OCI-LY7 (cell line): ENCODE measurements around the gene TAF8. TPM values are rescaled to one million over a fixed set of nuclear protein-coding genes. Genes with fewer than 3 reads are reported as not detected.
A peak's percentile ranks its signal among the peaks of the same experiment; 100 is the strongest.

ENCODE experiments used
- BruUV-seq: library from RNA; stranded (reverse); fragments of 400-500 nt; replicated peaks from 2 replicates; lab custom pipeline; 2021; lab: Mats Ljungman, UMichigan
- CTCF ChIA-PET: fragments of 300-600 bp; sonication (Branson Sonifier 250); formaldehyde crosslinking; loops from one replicate; lab custom pipeline; 2022; ENCODE audit warnings: antibody characterized with exemption; ENCODE audit not compliant: unreplicated experiment; lab: Charles Lee
- POLR2A ChIA-PET: fragments of 300-600 bp; sonication (Branson Sonifier 250); formaldehyde crosslinking; loops from one replicate; lab custom pipeline; 2022; ENCODE audit warnings: antibody characterized with exemption; lab: Charles Lee
- DNase-seq: peaks from one replicate; pipeline ENCODE4 v3.0.0-alpha.2; 2015; ENCODE audit warnings: low spot score
- H2AFZ ChIP-seq: fragments of 200-600 bp; sonication (generic), shearing (Covaris generic); 2 replicates; pipeline ENCODE4 v1.6.1; 2014; ENCODE audit warnings: mild to moderate bottlenecking, antibody characterized with exemption, low read length, moderate library complexity
- H3K27ac ChIP-seq: fragments of 200-600 bp; sonication (generic); 2 replicates; pipeline ENCODE4 v1.5.1; 2014; ENCODE audit warnings: mixed run types, low read depth, mild to moderate bottlenecking, moderate library complexity, low read length, inconsistent platforms; ENCODE audit not compliant: poor library complexity, severe bottlenecking
- H3K36me3 ChIP-seq: fragments of 200-600 bp; sonication (generic); 2 replicates; pipeline ENCODE4 v1.6.1; 2014; ENCODE audit warnings: mild to moderate bottlenecking, antibody characterized with exemption, low read length, moderate library complexity, mixed read lengths; ENCODE audit not compliant: insufficient read depth
- H3K4me1 ChIP-seq: fragments of 200-600 bp; sonication (generic); 2 replicates; pipeline ENCODE4 v1.5.1; 2014; ENCODE audit warnings: mild to moderate bottlenecking, low read length; ENCODE audit not compliant: insufficient read depth, poor library complexity, severe bottlenecking
- H3K4me2 ChIP-seq: fragments of 200-600 bp; sonication (generic); 2 replicates; pipeline ENCODE4 v1.6.1; 2014; ENCODE audit warnings: mild to moderate bottlenecking, low read length
- H3K4me3 ChIP-seq: fragments of 200-600 bp; sonication (generic); 2 replicates; pipeline ENCODE4 v1.5.1; 2014; ENCODE audit warnings: mild to moderate bottlenecking, low read depth, low read length; ENCODE audit not compliant: poor library complexity, severe bottlenecking
- H3K79me2 ChIP-seq: fragments of 200-600 bp; sonication (generic); 2 replicates; pipeline ENCODE4 v1.6.1; 2016; ENCODE audit warnings: low read depth, mild to moderate bottlenecking, low read length, moderate library complexity, mixed read lengths; ENCODE audit not compliant: insufficient read depth
- H3K9me2 ChIP-seq: fragments of 200-600 bp; sonication (generic); 2 replicates; pipeline ENCODE4 v1.6.1; 2016; ENCODE audit warnings: mild to moderate bottlenecking, low read length, mixed read lengths; ENCODE audit not compliant: insufficient read depth
- H3K9me3 ChIP-seq: fragments of 200-600 bp; sonication (generic); 2 replicates; pipeline ENCODE4 v1.6.1; 2014; ENCODE audit warnings: mild to moderate bottlenecking, mixed run types, low read length, mixed read lengths
- H4K20me1 ChIP-seq: fragments of 200-600 bp; sonication (generic); 2 replicates; pipeline ENCODE4 v1.6.1; 2014; ENCODE audit warnings: mild to moderate bottlenecking, antibody characterized with exemption, low read length, moderate library complexity, mixed read lengths; ENCODE audit not compliant: insufficient read depth
- CTCF ChIP-seq: fragments of 200-600 bp; sonication (generic); conservative IDR thresholded peaks from 2 replicates; pipeline ENCODE4 v1.5.1; 2014; ENCODE audit warnings: mild to moderate bottlenecking, antibody characterized with exemption, low read length, moderate library complexity, mixed read lengths
- EZH2phosphoT487 ChIP-seq: fragments of 200-600 bp; sonication (generic); IDR thresholded peaks from 2 replicates; pipeline ENCODE4 v1.6.1; 2018; ENCODE audit warnings: low read depth, borderline replicate concordance, mild to moderate bottlenecking, mixed run types, antibody characterized with exemption, low read length, moderate library complexity, mixed read lengths
- intact Hi-C: fragments of 100-400 bp; cut with micrococcal nuclease; formaldehyde crosslinking; loops from one replicate; pipeline ENCODE4 v1.10.0; 2022; ENCODE audit not compliant: unreplicated experiment
- total RNA-seq, 2 experiments: library from RNA; depleted of rRNA in 1 of 2; stranded (reverse); fragments of >200 nt in 1 of 2; shearing (Covaris generic) in 1 of 2; gene quantifications; 2 replicates each; pipeline ENCODE4 v1.2.3, GENCODE V29; 2014 to 2022

The TAF8 gene
- total RNA-seq, 2 experiments from 2014 or later: 35.1 to 47.8 TPM

DNA sequence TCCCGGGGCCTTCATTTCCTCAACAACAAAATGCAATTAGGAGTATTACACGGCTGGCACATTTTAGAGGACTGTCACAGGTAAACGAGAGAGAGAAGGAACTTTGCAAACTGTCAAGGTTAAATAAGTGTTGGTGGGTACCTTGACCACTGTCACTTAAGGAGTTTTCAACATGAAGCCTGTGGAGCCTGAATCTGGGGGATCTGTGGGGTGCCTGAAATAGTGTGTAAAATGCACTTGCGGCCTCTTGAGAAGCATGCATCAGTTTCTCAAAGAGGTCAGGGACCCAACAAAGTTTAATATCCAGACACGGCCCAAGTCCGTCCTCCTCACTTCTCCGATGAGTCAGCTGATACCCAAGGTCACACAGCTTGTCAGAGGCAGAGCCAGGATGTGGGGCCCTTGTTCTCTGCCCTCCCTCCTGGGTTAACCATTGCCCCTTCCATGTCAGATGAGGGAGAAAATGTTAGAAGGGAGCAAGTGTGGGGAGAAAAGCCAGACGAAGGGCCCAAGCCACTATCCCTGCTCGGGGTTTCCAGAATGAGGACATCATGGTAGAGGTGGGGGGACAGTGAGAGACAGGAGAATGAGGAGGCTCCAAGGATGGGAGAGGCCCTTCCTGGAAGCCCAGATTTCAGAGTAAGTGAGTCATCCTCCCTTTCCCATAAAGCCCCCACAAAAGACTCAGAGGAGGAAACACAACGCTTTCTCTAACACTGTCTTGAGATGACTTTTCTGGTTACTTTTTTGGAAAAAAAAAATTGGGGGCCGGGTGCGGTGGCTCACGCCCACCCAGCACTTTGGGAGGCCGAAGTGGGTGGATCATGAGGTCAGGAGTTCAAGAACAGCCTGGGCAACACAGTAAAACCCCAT, 49.9 kb downstream of the TAF8 start:
- no peak overlapping the region for H2AFZ ChIP-seq
- H3K27ac ChIP-seq: no peak overlapping the region
- no peak for TF ChIP-seq EZH2phosphoT487
- TF ChIP-seq CTCF: no peak
- H3K79me2 ChIP-seq: no peaks in the 10 kb centered on the region
- H3K36me3 ChIP-seq: no peaks in the 10 kb centered on the region
- POLR2A ChIA-PET: no interaction called here
- no peaks in the 10 kb centered on the region for H3K9me2 ChIP-seq
- no peak for DNase-seq
- CTCF ChIA-PET: no interaction called here
- intact Hi-C loops: no loop called here
- H3K9me3 ChIP-seq: no peaks in the 10 kb centered on the region
- no peak overlapping the region for H3K4me3 ChIP-seq
- no TSS peak for BruUV-seq
- no peak overlapping the region for H3K4me2 ChIP-seq
- no peaks in the 10 kb centered on the region for H4K20me1 ChIP-seq
- H3K4me1 ChIP-seq: peaks cover 4% of the 10 kb centered on the region

DNA sequence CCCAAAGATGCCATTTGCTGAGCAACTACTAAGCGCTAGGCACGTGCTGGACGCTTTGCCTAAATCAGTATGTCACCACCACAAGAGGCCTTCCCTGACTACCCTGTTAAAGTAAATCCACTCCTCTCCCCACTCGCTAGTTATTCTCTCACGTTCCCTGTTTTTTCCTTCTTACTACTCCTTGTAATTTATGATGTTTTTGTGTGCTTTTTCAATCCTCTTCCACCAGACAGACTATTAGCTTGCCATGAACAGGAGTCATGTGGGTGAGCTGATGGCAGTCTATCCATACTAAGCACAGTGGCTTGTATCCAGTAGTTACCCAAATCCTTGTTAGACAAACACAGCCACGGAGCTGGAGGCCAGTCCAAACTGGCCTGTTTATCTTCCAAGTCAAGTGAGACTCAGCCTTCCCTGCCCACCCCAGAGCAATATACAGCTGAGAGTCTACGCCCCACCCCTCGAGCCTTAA, 50.9 kb downstream of the TAF8 start:
- H3K9me3 ChIP-seq: no peaks in the 10 kb centered on the region
- H3K27ac ChIP-seq: no peak overlapping the region
- no TSS peak for BruUV-seq
- no peaks in the 10 kb centered on the region for H3K79me2 ChIP-seq
- ChIA-PET POLR2A (interaction anchor here (0.9 kb wide), 1 partner anchor 10 kb away, joined by 4 read pairs; no protein-coding TSS in a partner anchor), CTCF (no interaction called here)
- no peak overlapping the region for H3K4me3 ChIP-seq
- TF ChIP-seq EZH2phosphoT487 (no peak), CTCF (no peak)
- no peaks in the 10 kb centered on the region for H3K36me3 ChIP-seq
- H3K4me1 ChIP-seq: peaks cover 4% of the 10 kb centered on the region
- no peaks in the 10 kb centered on the region for H3K9me2 ChIP-seq
- DNase-seq: no peak
- H4K20me1 ChIP-seq: no peaks in the 10 kb centered on the region
- no peak overlapping the region for H2AFZ ChIP-seq
- intact Hi-C loops: no loop called here
- H3K4me2 ChIP-seq: no peak overlapping the region

DNA sequence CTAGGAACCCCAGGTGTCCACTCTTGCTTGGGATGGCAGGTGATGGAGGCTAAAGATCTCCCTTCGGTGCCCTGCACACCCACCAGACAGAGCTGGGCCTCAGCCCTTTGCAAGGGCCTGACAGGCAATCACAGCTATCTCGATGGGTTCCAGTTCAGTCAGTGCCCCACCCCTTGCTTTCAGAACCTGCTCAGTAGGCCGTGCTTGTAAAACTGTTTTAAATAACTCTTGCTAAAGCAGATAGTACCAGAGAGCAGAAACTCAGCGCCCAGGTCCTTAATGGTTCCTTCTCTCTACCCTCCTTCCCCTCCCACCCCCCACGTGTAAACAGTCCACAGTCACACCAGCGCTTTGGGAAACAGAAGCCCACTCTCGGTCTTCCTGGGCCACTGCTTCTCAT, 52.9 kb downstream of the TAF8 start:
- no peak for DNase-seq
- no TSS peak for BruUV-seq
- Histone ChIP-seq H3K4me1 (peaks cover 4% of the 10 kb centered on the region), H4K20me1 (no peaks in the 10 kb centered on the region), H3K27ac (no peak overlapping the region), H2AFZ (peak overlapping the region; percentile 85; the same call in 1 of the 2 replicates), H3K36me3 (no peaks in the 10 kb centered on the region), H3K9me2 (no peaks in the 10 kb centered on the region), H3K4me3 (no peak overlapping the region), H3K79me2 (no peaks in the 10 kb centered on the region), H3K4me2 (no peak overlapping the region), H3K9me3 (no peaks in the 10 kb centered on the region)
- intact Hi-C loops: no loop called here
- TF ChIP-seq CTCF (no peak), EZH2phosphoT487 (no peak)
- CTCF ChIA-PET: no interaction called here
- POLR2A ChIA-PET: no interaction called here
